Left kidney (tissue), 1 donor: ENCODE data around the gene ZKSCAN3. TPM values are rescaled to one million over a fixed set of nuclear protein-coding genes. Genes with fewer than 3 reads are reported as not detected.

Experiments used
- polyA plus RNA-seq: library from polyadenylated mRNA; unstranded; fragments of 120-200 nt; gene quantifications from one replicate; pipeline ENCODE4 v1.2.1, GENCODE V29; 2013; ENCODE audit not compliant: insufficient read length

ZKSCAN3 gene
- polyA plus RNA-seq, 1 donor, result 13.1 TPM

Other genes starting within 250 kb of the ZKSCAN3 start
- 13.1 TPM for gene ZSCAN16, start 225.3 kb upstream of the ZKSCAN3 start, polyA plus RNA-seq
- 53.5 TPM for gene ZKSCAN8, start 208.1 kb upstream of the ZKSCAN3 start, polyA plus RNA-seq
- 42.1 TPM for gene ZSCAN9, start 124.7 kb upstream of the ZKSCAN3 start, polyA plus RNA-seq
- gene ZKSCAN4, start 97.7 kb upstream of the ZKSCAN3 start, polyA plus RNA-seq, result 11.6 TPM
- gene NKAPL, start 90.7 kb upstream of the ZKSCAN3 start, polyA plus RNA-seq, result 2.9 TPM
- 47.8 TPM for gene ZSCAN26, start 82.8 kb upstream of the ZKSCAN3 start, polyA plus RNA-seq
- gene PGBD1, start 68.4 kb upstream of the ZKSCAN3 start, polyA plus RNA-seq, result 13.4 TPM
- 12.0 TPM for gene ZSCAN31, start 13.8 kb upstream of the ZKSCAN3 start, polyA plus RNA-seq
- 17.0 TPM for gene ZSCAN12, start 49.8 kb downstream of the ZKSCAN3 start, polyA plus RNA-seq
- 16.5 TPM for gene ZSCAN23, start 93.5 kb downstream of the ZKSCAN3 start, polyA plus RNA-seq
- not detected for gene GPX6, start 165.8 kb downstream of the ZKSCAN3 start, polyA plus RNA-seq
- not detected for gene GPX5, start 175.9 kb downstream of the ZKSCAN3 start, polyA plus RNA-seq